Vagina (tissue), 2 donors: ENCODE data around the gene EIPR1. TPM values are rescaled to one million over a fixed set of nuclear protein-coding genes. Genes with fewer than 3 reads are reported as not detected.
"Not testable (repeated sequence)": the region's sequence is repeated elsewhere in the genome, so short reads cannot be mapped to it uniquely, and the experiment has no call there.

Source experiments
- DNase-seq, 2 donors: peaks; one replicate each; pipeline ENCODE4 v3.0.0-alpha.2; 2017; ENCODE audit errors: extremely low spot score in 2 of 2
- H3K27ac ChIP-seq: fragments of 200-600 bp; sonication (generic); one replicate; pipeline ENCODE4 v1.5.1; 2019
- H3K27me3 ChIP-seq: fragments of 200-600 bp; sonication (generic); one replicate; pipeline ENCODE4 v1.5.1; 2019
- H3K36me3 ChIP-seq, 2 donors: fragments of 200-600 bp; sonication (generic); one replicate each; pipeline ENCODE4 v1.5.1; 2017 to 2019
- H3K4me1 ChIP-seq: fragments of 200-600 bp; sonication (generic); one replicate; pipeline ENCODE4 v1.5.1; 2019
- H3K4me3 ChIP-seq, 2 donors: fragments of 200-600 bp; sonication (generic); 1 replicate in 1 of 2; 2 replicates in 1 of 2; pipeline ENCODE4 v1.5.1; 2016 to 2019
- H3K9me3 ChIP-seq: fragments of 200-600 bp; sonication (generic); one replicate; pipeline ENCODE4 v1.5.1; 2019
- POLR2A ChIP-seq, 2 donors: fragments of 450-650 bp; IDR thresholded peaks; one replicate each; pipeline ENCODE4 v1.6.1; 2017; ENCODE audit warnings: antibody characterized with exemption in 2 of 2, mild to moderate bottlenecking in 2 of 2, moderate library complexity in 2 of 2
- POLR2AphosphoS5 ChIP-seq, 2 donors: sonication (generic); formaldehyde crosslinking; IDR thresholded peaks; one replicate each; pipeline ENCODE4 v1.9.0; 2017; ENCODE audit warnings: antibody characterized with exemption in 2 of 2, mild to moderate bottlenecking in 2 of 2, low read depth in 1 of 2; ENCODE audit not compliant: insufficient read depth in 1 of 2
- intact Hi-C: fragments of 100-400 bp; cut with DNase I; formaldehyde crosslinking; loops from one replicate; pipeline ENCODE4 v1.15.1; 2023
- total RNA-seq: library from RNA; depleted of rRNA; stranded (reverse); fragments of >200 nt; gene quantifications from one replicate; pipeline ENCODE4 v1.2.3, GENCODE V29; 2016
- TF ChIP-seq, protein P1 (sequence below), 3 experiments: fragments of 450-650 bp in 2 of 3; fragments of 200-600 bp in 1 of 3; sonication (generic) in 1 of 3; IDR thresholded peaks; one replicate each; pipeline ENCODE4 v1.5.1; 2017 to 2019; ENCODE audit warnings: antibody characterized with exemption in 3 of 3, mild to moderate bottlenecking in 2 of 3, moderate library complexity in 2 of 3

The EIPR1 gene
- total RNA-seq, 1 donor from 2014 or later, result 39.8 TPM

DNA sequence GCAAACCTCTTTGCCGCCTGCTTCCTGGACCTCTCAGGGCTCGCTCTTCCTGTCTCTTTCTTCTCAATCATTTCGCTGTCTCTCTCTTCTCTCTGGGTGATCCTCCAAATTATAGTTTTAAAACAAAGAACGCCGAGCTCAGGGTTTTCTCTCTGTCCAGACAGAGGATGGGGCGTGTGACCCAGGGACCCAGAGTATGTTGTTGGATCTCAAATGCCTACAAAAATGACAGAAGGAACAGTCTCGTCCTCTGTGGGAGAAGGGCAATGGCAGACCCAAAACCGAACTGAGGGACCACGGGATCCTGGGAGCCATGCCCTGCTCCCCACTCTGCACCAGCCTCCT, 88.5 kb downstream of the EIPR1 start:
- Histone ChIP-seq H3K4me3 (no peak overlapping the region), H3K36me3 (no peaks in the 10 kb centered on the region), H3K9me3 (no peaks in the 10 kb centered on the region), H3K27ac (no peak overlapping the region), H3K4me1 (no peaks in the 10 kb centered on the region), H3K27me3 (no peaks in the 10 kb centered on the region)
- intact Hi-C loops, result no loop called here
- no peak for TF ChIP-seq POLR2AphosphoS5 (IDR thresholded peaks at IDR 0.05; ENCODE audit: insufficient read depth in 1 of 2, low read depth in 1 of 2)
- TF ChIP-seq, protein P1, sequence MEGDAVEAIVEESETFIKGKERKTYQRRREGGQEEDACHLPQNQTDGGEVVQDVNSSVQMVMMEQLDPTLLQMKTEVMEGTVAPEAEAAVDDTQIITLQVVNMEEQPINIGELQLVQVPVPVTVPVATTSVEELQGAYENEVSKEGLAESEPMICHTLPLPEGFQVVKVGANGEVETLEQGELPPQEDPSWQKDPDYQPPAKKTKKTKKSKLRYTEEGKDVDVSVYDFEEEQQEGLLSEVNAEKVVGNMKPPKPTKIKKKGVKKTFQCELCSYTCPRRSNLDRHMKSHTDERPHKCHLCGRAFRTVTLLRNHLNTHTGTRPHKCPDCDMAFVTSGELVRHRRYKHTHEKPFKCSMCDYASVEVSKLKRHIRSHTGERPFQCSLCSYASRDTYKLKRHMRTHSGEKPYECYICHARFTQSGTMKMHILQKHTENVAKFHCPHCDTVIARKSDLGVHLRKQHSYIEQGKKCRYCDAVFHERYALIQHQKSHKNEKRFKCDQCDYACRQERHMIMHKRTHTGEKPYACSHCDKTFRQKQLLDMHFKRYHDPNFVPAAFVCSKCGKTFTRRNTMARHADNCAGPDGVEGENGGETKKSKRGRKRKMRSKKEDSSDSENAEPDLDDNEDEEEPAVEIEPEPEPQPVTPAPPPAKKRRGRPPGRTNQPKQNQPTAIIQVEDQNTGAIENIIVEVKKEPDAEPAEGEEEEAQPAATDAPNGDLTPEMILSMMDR (IDR thresholded peaks at IDR 0.05), result no peak
- no peak for TF ChIP-seq POLR2A (IDR thresholded peaks at IDR 0.05)
- DNase-seq, result no peak

DNA sequence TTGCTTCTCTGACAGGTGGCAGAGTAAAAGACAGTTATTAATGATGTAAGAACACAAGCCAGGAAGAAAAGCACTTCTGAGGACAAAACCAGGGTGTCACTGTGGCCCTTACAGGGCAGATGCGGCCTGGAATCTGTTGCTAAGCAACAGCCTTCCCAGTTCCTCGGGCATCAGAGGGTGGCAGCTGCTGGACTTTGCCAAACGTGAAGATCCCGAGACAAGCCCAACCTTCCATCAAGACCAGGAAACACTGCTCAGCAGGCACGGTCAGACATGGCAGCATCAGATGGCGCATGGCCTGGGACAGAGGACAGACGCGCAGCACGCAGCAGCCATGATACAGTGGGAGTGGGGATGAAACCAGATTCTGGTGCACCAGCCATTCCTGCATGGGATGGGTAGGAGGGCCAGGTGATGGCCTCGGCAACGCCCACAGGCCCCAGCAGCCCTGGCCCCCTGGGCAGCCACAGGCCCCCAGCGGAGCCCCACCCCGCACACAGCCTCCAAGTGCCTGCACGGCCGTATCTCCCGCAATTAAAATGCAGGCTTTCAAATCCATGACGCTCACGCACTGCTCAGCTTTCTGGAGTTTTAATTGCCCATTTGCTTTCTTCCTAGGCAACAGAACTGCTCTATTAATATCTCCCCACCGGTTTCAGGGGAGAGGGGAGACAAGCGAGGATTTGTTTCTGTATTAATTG, 89.0 kb downstream of the EIPR1 start:
- Histone ChIP-seq H3K27ac (no peak overlapping the region), H3K4me3 (no peak overlapping the region), H3K9me3 (no peaks in the 10 kb centered on the region), H3K36me3 (no peaks in the 10 kb centered on the region), H3K4me1 (no peaks in the 10 kb centered on the region), H3K27me3 (no peaks in the 10 kb centered on the region)
- no peak for TF ChIP-seq POLR2A (IDR thresholded peaks at IDR 0.05)
- intact Hi-C loops, result no loop called here
- no peak for DNase-seq

DNA sequence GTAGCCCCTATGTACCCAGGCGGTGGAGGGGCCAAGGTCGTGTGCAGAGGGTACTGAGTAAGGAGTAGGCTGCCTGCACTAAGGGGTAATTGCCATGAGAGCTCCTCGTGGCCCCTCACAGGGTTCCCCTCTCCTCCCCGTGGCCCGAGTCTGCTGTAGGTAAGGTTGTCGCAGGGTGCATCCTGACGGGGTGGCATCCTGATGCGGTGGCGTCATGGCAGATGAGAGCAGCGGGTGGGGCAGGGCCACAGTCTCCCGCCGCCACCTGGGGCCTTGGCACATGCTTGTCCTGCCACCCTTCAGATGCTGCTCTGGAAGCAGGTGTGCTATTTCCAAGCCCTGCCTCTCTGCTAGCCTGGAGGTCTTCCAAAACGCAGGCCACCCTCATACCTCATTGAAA, 89.7 kb downstream of the EIPR1 start:
- DNase-seq, result no peak
- Histone ChIP-seq H3K27ac (no peak overlapping the region), H3K4me1 (no peaks in the 10 kb centered on the region), H3K36me3 (no peaks in the 10 kb centered on the region), H3K9me3 (no peaks in the 10 kb centered on the region), H3K27me3 (no peaks in the 10 kb centered on the region), H3K4me3 (no peak overlapping the region)
- TF ChIP-seq POLR2AphosphoS5 (IDR thresholded peaks at IDR 0.05; ENCODE audit: insufficient read depth in 1 of 2, low read depth in 1 of 2) (no peak), POLR2A (IDR thresholded peaks at IDR 0.05) (no peak)
- TF ChIP-seq, protein P1 (IDR thresholded peaks at IDR 0.05), result no peak
- intact Hi-C loops, result no loop called here

- H3K36me3 ChIP-seq, H3K27ac ChIP-seq, H3K4me1 ChIP-seq, DNase-seq, H3K27me3 ChIP-seq, H3K4me3 ChIP-seq, H3K9me3 ChIP-seq, intact Hi-C loops: not testable (repeated sequence)
Measured at GRCh38 chr2:3286646-3287036, 91.0 kb downstream of the EIPR1 start.

DNA sequence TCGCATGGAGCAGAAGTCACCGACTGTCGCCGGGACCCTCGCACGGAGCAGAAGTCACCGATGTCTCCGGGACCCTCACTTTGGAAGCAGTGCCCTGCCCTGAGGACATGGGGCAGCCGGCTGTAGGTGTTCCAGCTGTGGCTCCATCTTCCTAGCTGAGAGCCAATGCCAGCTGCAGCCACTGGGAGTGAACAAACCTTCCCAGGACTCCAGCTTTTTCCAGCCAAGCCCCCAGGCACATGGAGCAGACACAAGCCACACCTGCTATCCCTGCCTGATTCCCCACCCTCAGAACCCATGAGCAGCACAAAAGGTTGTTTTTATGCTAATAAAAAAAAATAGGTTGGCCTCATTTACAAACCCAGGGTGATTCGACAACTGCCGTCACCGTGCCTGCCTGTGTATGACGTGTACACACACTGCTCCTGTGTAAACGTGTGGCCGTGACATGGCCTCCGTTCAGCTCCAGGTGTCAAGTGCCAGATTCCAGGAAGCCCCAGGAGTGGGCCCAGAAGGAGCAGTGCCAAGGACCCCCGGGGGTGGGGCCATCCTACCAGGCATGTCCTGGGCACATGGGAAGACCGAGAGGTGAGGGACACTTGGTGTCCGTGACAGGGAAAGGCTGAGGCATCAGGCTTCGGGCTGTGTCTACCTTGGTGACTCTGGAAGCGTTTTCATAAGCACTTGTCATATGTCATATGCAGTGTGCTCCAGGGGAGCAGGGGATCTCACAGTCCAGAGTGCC, 91.5 kb downstream of the EIPR1 start:
- no peak overlapping the region for H3K27ac ChIP-seq
- no peak overlapping the region for H3K4me3 ChIP-seq
- H3K27me3 ChIP-seq, result no peaks in the 10 kb centered on the region
- TF ChIP-seq POLR2A (IDR thresholded peaks at IDR 0.05) (no peak), POLR2AphosphoS5 (IDR thresholded peaks at IDR 0.05; ENCODE audit: insufficient read depth in 1 of 2, low read depth in 1 of 2) (no peak)
- TF ChIP-seq, protein P1 (IDR thresholded peaks at IDR 0.05), result no peak
- intact Hi-C loops, result no loop called here
- no peaks in the 10 kb centered on the region for H3K4me1 ChIP-seq
- no peak for DNase-seq
- H3K9me3 ChIP-seq, result no peaks in the 10 kb centered on the region
- H3K36me3 ChIP-seq, result no peaks in the 10 kb centered on the region
